SK-N-MC (cell line): Measurements from ENCODE around the gene GABRP.
"Not testable (repeated sequence)": the region's sequence is repeated elsewhere in the genome, so short reads cannot be mapped to it uniquely, and the experiment has no call there.

Experiments used
- EZH2 ChIP-seq: fragments of 200-600 bp; sonication (generic); IDR thresholded peaks from one replicate; pipeline ENCODE4 v1.6.1; 2017; ENCODE audit warnings: antibody characterized with exemption
- POLR2AphosphoS5 ChIP-seq: IDR thresholded peaks from 2 replicates; pipeline ENCODE4 v1.6.1; 2012; ENCODE audit warnings: mild to moderate bottlenecking, low read depth, low read length, borderline replicate concordance

DNA sequence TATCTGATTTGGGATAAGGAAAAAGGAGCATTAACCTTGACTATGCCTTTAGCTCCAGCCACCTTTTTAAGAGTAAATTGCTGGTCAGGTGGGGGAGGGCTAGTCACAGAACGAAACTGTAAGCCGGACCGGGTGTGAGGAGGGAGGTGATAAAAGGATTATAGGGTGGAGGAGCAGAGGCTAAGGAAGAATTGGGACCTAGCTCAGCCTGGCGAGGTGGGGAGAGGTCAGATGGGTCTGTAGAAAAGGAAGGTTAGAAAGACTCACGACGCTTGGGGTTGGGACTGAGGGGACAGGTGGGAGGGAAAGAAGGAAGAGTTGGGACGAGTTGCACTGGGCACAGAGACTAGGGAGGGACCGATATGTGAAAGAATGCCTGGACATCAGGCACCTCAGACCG lies 17.7 kb upstream of the GABRP start:
- not testable (repeated sequence) for TF ChIP-seq EZH2, POLR2AphosphoS5
